Mucosa of rectum (tissue), 2 donors: Measurements from ENCODE around the gene DUSP8.
"Not testable (repeated sequence)": the region's sequence is repeated elsewhere in the genome, so short reads cannot be mapped to it uniquely, and the experiment has no call there.

Experiments used
- H3K27ac ChIP-seq, 2 donors: one replicate each; pipeline ENCODE4 v1.7.0; 2013; ENCODE audit warnings: inconsistent platforms in 2 of 2, low read depth in 2 of 2, low read length in 2 of 2
- H3K27me3 ChIP-seq, 2 donors: one replicate each; pipeline ENCODE4 v1.7.0; 2013; ENCODE audit warnings: low read length in 2 of 2; ENCODE audit not compliant: control insufficient read depth in 2 of 2, insufficient read depth in 2 of 2
- H3K36me3 ChIP-seq, 2 donors: one replicate each; pipeline ENCODE4 v1.7.0; 2013; ENCODE audit warnings: low read length in 2 of 2; ENCODE audit not compliant: control insufficient read depth in 2 of 2, insufficient read depth in 2 of 2
- H3K4me1 ChIP-seq, 2 donors: one replicate each; pipeline ENCODE4 v1.7.0; 2013; ENCODE audit warnings: low read length in 2 of 2, mild to moderate bottlenecking in 1 of 2; ENCODE audit not compliant: control insufficient read depth in 2 of 2, insufficient read depth in 2 of 2
- H3K4me3 ChIP-seq, 2 donors: one replicate each; pipeline ENCODE4 v1.7.0; 2013; ENCODE audit warnings: low read length in 2 of 2
- H3K9ac ChIP-seq, 2 donors: one replicate each; pipeline ENCODE4 v1.7.0; 2013; ENCODE audit warnings: low read length in 2 of 2, low read depth in 1 of 2, mild to moderate bottlenecking in 1 of 2
- H3K9me3 ChIP-seq, 2 donors: one replicate each; pipeline ENCODE4 v1.7.0; 2013; ENCODE audit warnings: low read length in 2 of 2; ENCODE audit not compliant: control insufficient read depth in 2 of 2
- donor health status: healthy.
- donor health status: Normal muscosa, but diverticular disease.

Gene DUSP8

GRCh38 chr11:1572197-1573076 is at the start of gene DUSP8:
DUSP8 (minus strand) TSS chr11:1572271; CDS start chr11:1565826, 6,445 bp downstream.
- Histone ChIP-seq H3K36me3 (no peaks in the 10 kb centered on the region), H3K4me3 (peak within 1 kb of the TSS; percentile 69 to 71), H3K27ac (peak within 1 kb of the TSS; percentile 96 to 97), H3K9me3 (no peaks in the 10 kb centered on the region), H3K9ac (peak within 1 kb of the TSS; percentile 88 to 95), H3K27me3 (no peaks in the 10 kb centered on the region), H3K4me1 (peaks cover 37 to 48% of the 10 kb centered on the region in 2 donors)

GRCh38 chr11:1619449-1619848 is 47.4 kb upstream of the DUSP8 start:
- H3K27me3 ChIP-seq, result peaks cover 0 to 2% of the 10 kb centered on the region in 2 donors
- H3K27ac ChIP-seq, result no peak overlapping the region
- H3K9ac ChIP-seq, result no peak overlapping the region
- H3K4me3 ChIP-seq, result no peak overlapping the region
- H3K9me3 ChIP-seq, result no peaks in the 10 kb centered on the region
- H3K36me3 ChIP-seq, result no peaks in the 10 kb centered on the region
- no peaks in the 10 kb centered on the region for H3K4me1 ChIP-seq

GRCh38 chr11:1618231-1618630 is 46.2 kb upstream of the DUSP8 start:
- H3K9me3 ChIP-seq, result no peaks in the 10 kb centered on the region
- H3K27ac ChIP-seq, result no peak overlapping the region
- peaks cover 0 to 2% of the 10 kb centered on the region in 2 donors for H3K27me3 ChIP-seq
- no peaks in the 10 kb centered on the region for H3K36me3 ChIP-seq
- no peak overlapping the region for H3K9ac ChIP-seq
- H3K4me3 ChIP-seq, result no peak overlapping the region
- H3K4me1 ChIP-seq, result no peaks in the 10 kb centered on the region

- Histone ChIP-seq H3K4me1 (no peaks in the 10 kb centered on the region), H3K27me3 (peaks cover 0 to 3% of the 10 kb centered on the region in 2 donors), H3K9ac (no peak within 1 kb of the TSS), H3K9me3 (no peaks in the 10 kb centered on the region), H3K36me3 (no peaks in the 10 kb centered on the region), H3K4me3 (no peak within 1 kb of the TSS), H3K27ac (no peak within 1 kb of the TSS)
These were observed 36.3 kb upstream of the DUSP8 start, which contains the start of gene KRTAP5-3 for GRCh38 chr11:1608363-1608762. KRTAP5-3 (minus strand) TSS chr11:1608463; CDS start chr11:1608385, 78 bp downstream.

- H3K4me3 ChIP-seq, H3K9ac ChIP-seq, H3K4me1 ChIP-seq, H3K27me3 ChIP-seq, H3K27ac ChIP-seq, H3K36me3 ChIP-seq, H3K9me3 ChIP-seq: not testable (repeated sequence)
These were observed 35.8 kb upstream of the DUSP8 start for GRCh38 chr11:1607901-1608300.

GRCh38 chr11:1607156-1607845 is 35.2 kb upstream of the DUSP8 start:
- H3K36me3 ChIP-seq, H3K9ac ChIP-seq, H3K9me3 ChIP-seq, H3K27ac ChIP-seq, H3K4me1 ChIP-seq, H3K4me3 ChIP-seq, H3K27me3 ChIP-seq: not testable (repeated sequence)

GRCh38 chr11:1605923-1606322 is 33.9 kb upstream of the DUSP8 start:
- H3K36me3 ChIP-seq, H3K9me3 ChIP-seq, H3K27ac ChIP-seq, H3K4me3 ChIP-seq, H3K4me1 ChIP-seq, H3K27me3 ChIP-seq, H3K9ac ChIP-seq: not testable (repeated sequence)

GRCh38 chr11:1604711-1605110 is 32.6 kb upstream of the DUSP8 start:
- Histone ChIP-seq H3K9me3 (no peaks in the 10 kb centered on the region), H3K27ac (no peak overlapping the region), H3K4me3 (no peak overlapping the region), H3K9ac (no peak overlapping the region), H3K36me3 (no peaks in the 10 kb centered on the region), H3K4me1 (peaks cover 0 to 4% of the 10 kb centered on the region in 2 donors), H3K27me3 (peaks cover 0 to 5% of the 10 kb centered on the region in 2 donors)

- Histone ChIP-seq H3K36me3 (no peaks in the 10 kb centered on the region), H3K4me1 (peaks cover 0 to 4% of the 10 kb centered on the region in 2 donors), H3K27me3 (peaks cover 0 to 5% of the 10 kb centered on the region in 2 donors), H3K9me3 (no peaks in the 10 kb centered on the region), H3K4me3 (no peak overlapping the region), H3K27ac (no peak overlapping the region), H3K9ac (no peak overlapping the region)
These were observed 32.1 kb upstream of the DUSP8 start for GRCh38 chr11:1604181-1604580.

- H3K9me3 ChIP-seq, result no peaks in the 10 kb centered on the region
- peaks cover 0 to 5% of the 10 kb centered on the region in 2 donors for H3K27me3 ChIP-seq
- no peaks in the 10 kb centered on the region for H3K36me3 ChIP-seq
- no peak overlapping the region for H3K4me3 ChIP-seq
- peaks cover 0 to 4% of the 10 kb centered on the region in 2 donors for H3K4me1 ChIP-seq
- no peak overlapping the region for H3K9ac ChIP-seq
- H3K27ac ChIP-seq, result no peak overlapping the region
These were observed 31.6 kb upstream of the DUSP8 start for GRCh38 chr11:1603629-1604028.
